Neural crest cell (in vitro differentiated cells): Measurements from ENCODE around the gene STK35. TPM values are rescaled to one million over a fixed set of nuclear protein-coding genes. Genes with fewer than 3 reads are reported as not detected.

Source experiments
- DNase-seq: peaks from one replicate; pipeline ENCODE4 v3.0.0; 2021; ENCODE audit warnings: low read depth, mixed read lengths, low spot score
- H3K27ac Mint-ChIP-seq: one replicate; pipeline ENCODE4 v1.8.0; 2021; ENCODE audit warnings: mild to moderate bottlenecking, mixed read lengths; ENCODE audit not compliant: unreplicated experiment
- H3K27me3 Mint-ChIP-seq: 2 replicates; pipeline ENCODE4 v1.8.0; 2021; ENCODE audit warnings: low read depth, mild to moderate bottlenecking, mixed read lengths
- H3K36me3 Mint-ChIP-seq: 2 replicates; pipeline ENCODE4 v1.8.0; 2021; ENCODE audit warnings: low read depth, mild to moderate bottlenecking, mixed read lengths
- H3K4me1 Mint-ChIP-seq: 2 replicates; pipeline ENCODE4 v1.8.0; 2021; ENCODE audit warnings: mixed read lengths
- H3K4me3 Mint-ChIP-seq: one replicate; pipeline ENCODE4 v1.8.0; 2021; ENCODE audit warnings: mild to moderate bottlenecking, mixed read lengths
- H3K9me3 Mint-ChIP-seq: 2 replicates; pipeline ENCODE4 v1.8.0; 2021; ENCODE audit warnings: mixed read lengths
- total RNA-seq: library from RNA; stranded (reverse); gene quantifications from 2 replicates; pipeline ENCODE4 v1.2.1, GENCODE V29; 2021
- TF ChIP-seq, protein P1 (sequence below): fragments of 200-600 bp; sonication (generic); conservative IDR thresholded peaks from 2 replicates; pipeline ENCODE4 v1.5.0; 2021; ENCODE audit warnings: antibody characterized with exemption, mild to moderate bottlenecking

The STK35 gene
- total RNA-seq, 1 donor from 2014 or later = 35.7 TPM

DNA sequence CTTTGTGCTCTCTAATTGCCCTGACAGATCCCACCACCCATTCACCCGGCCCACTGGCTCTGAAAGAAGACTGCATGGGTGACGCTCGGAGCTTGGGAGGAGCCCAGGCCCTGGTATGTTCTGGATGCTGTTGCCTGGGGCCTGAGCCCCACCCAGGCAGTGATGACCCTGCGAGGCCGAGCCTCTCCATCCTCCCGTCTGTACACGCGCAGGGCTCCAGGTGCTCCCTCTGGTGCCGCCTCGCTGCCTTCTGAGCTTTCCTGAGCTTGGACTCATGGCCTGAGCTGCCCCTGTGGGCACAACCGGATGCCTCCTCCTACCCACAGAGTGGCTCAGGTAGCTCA lies 61.2 kb downstream of the STK35 start:
- Mint-ChIP-seq H3K27me3 (peaks cover 6% of the 10 kb centered on the region), H3K36me3 (no peaks in the 10 kb centered on the region), H3K9me3 (no peaks in the 10 kb centered on the region), H3K4me1 (no peaks in the 10 kb centered on the region), H3K4me3 (no peak overlapping the region), H3K27ac (no peak overlapping the region)
- DNase-seq = no peak
- TF ChIP-seq, protein P1, sequence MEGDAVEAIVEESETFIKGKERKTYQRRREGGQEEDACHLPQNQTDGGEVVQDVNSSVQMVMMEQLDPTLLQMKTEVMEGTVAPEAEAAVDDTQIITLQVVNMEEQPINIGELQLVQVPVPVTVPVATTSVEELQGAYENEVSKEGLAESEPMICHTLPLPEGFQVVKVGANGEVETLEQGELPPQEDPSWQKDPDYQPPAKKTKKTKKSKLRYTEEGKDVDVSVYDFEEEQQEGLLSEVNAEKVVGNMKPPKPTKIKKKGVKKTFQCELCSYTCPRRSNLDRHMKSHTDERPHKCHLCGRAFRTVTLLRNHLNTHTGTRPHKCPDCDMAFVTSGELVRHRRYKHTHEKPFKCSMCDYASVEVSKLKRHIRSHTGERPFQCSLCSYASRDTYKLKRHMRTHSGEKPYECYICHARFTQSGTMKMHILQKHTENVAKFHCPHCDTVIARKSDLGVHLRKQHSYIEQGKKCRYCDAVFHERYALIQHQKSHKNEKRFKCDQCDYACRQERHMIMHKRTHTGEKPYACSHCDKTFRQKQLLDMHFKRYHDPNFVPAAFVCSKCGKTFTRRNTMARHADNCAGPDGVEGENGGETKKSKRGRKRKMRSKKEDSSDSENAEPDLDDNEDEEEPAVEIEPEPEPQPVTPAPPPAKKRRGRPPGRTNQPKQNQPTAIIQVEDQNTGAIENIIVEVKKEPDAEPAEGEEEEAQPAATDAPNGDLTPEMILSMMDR = no peak

DNA sequence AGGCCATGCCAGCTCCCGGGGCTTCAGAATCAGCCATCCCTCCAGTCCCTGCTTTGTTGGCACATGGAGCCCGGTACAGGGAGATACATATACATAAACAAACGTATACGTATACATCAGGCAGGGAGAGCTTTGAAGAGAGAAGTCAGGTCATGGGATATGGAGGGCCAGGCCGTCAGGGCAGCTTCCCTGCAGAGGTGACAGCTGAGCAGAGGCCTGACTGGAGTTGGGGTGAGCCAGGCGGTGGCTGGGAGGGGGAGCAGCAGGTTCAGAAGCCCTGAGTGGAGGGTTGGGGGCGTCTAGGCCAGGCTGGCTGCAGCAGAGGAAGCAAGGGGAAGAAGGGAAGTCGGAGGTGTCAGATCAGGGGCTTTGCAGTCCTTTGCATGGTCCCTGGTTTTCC lies 61.7 kb downstream of the STK35 start:
- no peaks in the 10 kb centered on the region for H3K36me3 Mint-ChIP-seq
- H3K27me3 Mint-ChIP-seq = peaks cover 6% of the 10 kb centered on the region
- no peak for DNase-seq
- no peaks in the 10 kb centered on the region for H3K9me3 Mint-ChIP-seq
- TF ChIP-seq, protein P1 = no peak
- H3K27ac Mint-ChIP-seq = peak overlapping the region; percentile 67
- no peaks in the 10 kb centered on the region for H3K4me1 Mint-ChIP-seq
- no peak overlapping the region for H3K4me3 Mint-ChIP-seq

DNA sequence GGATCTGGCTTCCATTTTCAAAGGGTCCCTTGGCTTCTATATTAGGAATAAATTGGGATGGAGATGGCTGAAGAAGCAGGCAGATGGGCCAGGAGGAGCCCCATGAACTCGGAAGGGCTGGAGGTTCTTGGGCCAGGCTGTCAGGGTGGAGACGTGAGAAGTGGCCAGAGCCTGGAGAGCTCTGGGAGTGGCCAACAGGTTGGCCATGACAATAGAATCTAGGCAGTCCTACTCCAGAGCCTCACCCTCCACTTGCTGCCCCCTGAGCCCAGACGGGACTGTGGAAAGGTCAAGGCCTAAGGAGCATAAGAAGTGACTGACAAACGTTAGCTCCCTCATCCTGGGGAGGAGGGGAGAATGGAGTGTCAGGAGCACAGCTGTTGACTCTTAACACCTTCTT lies 62.1 kb downstream of the STK35 start:
- Mint-ChIP-seq H3K4me1 (no peaks in the 10 kb centered on the region), H3K27ac (no peak overlapping the region), H3K4me3 (no peak overlapping the region), H3K27me3 (peaks cover 6% of the 10 kb centered on the region), H3K36me3 (no peaks in the 10 kb centered on the region), H3K9me3 (no peaks in the 10 kb centered on the region)
- DNase-seq = no peak
- TF ChIP-seq, protein P1 = no peak

DNA sequence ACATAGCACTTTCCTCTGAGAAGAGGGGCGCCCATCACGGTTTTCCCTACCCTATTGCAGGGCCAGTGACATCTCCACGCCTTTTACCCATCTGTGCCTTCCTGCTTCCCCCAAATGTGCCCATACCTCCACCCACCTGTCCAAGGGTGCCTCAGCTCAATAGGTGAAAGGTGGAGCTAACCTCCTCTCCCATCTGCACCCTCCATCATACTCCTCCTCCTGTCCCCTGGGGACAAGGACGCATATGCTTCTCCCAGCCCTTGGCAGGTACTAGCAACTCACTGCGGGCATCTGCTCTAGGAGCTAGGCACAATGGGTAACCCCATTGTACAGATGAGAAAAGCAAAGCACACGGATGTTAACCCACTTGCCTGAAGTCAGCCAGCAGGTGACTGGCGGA lies 62.8 kb downstream of the STK35 start:
- DNase-seq = no peak
- H3K36me3 Mint-ChIP-seq = no peaks in the 10 kb centered on the region
- peaks cover 6% of the 10 kb centered on the region for H3K27me3 Mint-ChIP-seq
- no peak overlapping the region for H3K27ac Mint-ChIP-seq
- H3K4me1 Mint-ChIP-seq = no peaks in the 10 kb centered on the region
- no peaks in the 10 kb centered on the region for H3K9me3 Mint-ChIP-seq
- H3K4me3 Mint-ChIP-seq = no peak overlapping the region
- TF ChIP-seq, protein P1 = no peak

DNA sequence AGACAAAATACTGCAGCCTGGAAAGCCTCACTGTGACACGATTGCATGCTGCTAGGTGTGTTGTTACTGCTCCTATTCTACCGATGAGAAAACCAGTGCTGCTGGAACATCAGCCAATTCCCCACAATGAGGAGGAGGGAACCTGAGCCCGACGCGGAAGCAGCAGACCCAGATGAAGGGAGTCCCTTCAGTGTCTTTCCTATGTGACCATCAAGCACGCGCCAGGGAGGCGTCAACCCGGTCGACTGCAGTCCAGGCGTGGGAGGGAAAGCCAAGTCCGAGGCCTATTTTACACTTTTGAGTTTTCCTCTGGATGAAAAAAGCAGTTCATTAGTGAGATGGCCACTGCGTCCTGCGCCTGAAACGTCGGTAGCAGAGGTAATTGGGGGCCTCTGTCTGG lies 63.3 kb downstream of the STK35 start:
- no peak for DNase-seq
- H3K4me3 Mint-ChIP-seq = no peak overlapping the region
- peaks cover 6% of the 10 kb centered on the region for H3K27me3 Mint-ChIP-seq
- TF ChIP-seq, protein P1 = no peak
- no peaks in the 10 kb centered on the region for H3K4me1 Mint-ChIP-seq
- no peaks in the 10 kb centered on the region for H3K9me3 Mint-ChIP-seq
- no peaks in the 10 kb centered on the region for H3K36me3 Mint-ChIP-seq
- no peak overlapping the region for H3K27ac Mint-ChIP-seq

DNA sequence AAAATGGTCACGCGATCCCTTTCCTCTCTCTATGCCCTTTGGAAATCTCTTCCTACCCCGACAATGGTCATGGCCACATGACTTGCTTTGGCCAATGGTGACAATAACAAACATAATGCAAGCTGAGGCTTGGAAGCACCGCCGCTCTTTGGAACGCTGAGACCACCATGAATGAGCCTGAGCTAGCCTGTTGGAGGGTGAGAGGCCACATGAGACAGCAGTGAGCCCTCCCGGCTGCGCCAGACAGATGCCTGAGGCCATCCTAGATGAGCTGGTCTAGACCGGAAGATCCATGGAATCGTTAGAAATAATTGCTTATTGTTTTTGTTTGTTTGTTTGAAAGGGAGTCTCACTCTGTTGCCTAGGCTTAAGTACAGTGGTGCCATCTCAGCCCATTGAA lies 64.2 kb downstream of the STK35 start:
- H3K4me1 Mint-ChIP-seq = no peaks in the 10 kb centered on the region
- no peaks in the 10 kb centered on the region for H3K9me3 Mint-ChIP-seq
- H3K27me3 Mint-ChIP-seq = peaks cover 9% of the 10 kb centered on the region
- no peak overlapping the region for H3K27ac Mint-ChIP-seq
- no peak overlapping the region for H3K4me3 Mint-ChIP-seq
- H3K36me3 Mint-ChIP-seq = no peaks in the 10 kb centered on the region
- TF ChIP-seq, protein P1 = no peak
- no peak for DNase-seq
